GM19025 (cell line): ENCODE measurements around the gene BTBD8.

Source experiments
- ATAC-seq: cut with Tn5 transposase; IDR thresholded peaks from one replicate; pipeline ENCODE4 v1.9.1; 2021; ENCODE audit warnings: mild to moderate bottlenecking, low read depth, moderate library complexity; ENCODE audit not compliant: unreplicated experiment

The BTBD8 gene

DNA sequence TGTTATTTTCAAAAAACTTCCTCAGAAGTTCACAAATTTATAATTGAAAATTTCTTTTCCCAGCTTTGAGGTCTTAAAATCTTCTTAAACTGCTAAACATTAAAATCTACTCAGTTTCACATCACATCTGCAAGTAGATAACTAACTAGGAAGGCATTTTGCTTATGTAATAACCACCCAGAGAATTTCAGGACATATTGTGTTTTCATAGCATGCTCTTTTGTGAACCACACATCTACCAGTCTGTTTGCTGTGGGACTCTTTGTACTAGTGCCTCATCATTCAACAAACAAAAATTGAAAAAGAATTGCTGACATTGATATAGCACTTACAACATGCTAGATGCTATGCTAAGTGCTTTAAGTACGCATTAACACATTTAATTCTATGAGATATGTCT is 105.9 kb downstream of the BTBD8 start:
- no peak for ATAC-seq

- no peak for ATAC-seq
Measured at GRCh38 chr1:92188436-92189255, 108.5 kb downstream of the BTBD8 start.

DNA sequence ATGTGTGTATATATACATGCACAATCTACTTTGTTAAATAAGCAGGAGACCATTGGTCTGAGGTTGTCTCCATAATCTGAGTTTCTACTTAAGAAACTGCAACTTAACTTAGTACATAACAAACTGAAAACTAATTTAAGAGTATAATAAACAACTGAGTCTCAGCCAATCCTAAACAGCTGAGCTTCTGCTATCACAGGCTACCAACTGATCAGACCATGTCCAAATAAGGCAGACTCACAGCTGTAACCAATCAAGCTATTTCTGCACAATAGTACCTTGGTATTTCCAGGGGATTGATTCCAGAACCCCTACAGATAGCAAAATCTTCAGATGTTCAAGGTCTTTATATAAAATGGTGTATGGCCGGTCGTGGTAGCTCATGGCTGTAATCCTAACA is 111.6 kb downstream of the BTBD8 start:
- ATAC-seq, result no peak

- ATAC-seq, result no peak
Measured at GRCh38 chr1:92192246-92192645, 112.1 kb downstream of the BTBD8 start.

DNA sequence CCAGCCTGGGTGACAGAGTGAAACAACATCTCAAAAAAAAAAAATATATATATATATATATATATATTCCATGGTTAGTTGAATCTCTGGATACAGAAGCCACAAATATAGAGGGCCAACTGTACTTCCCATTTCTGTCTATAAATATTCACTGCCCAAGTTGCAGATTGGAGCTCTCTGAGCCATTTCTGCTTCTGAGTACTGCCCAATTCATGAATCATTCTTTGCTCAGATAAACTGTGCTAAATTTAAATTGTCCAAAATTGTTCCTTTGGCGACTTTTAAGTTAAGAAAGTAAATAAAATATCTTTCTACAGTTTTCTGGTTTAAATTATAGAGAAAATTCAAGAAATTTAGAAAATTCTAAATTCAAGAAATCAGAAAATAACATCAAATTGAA is 114.4 kb downstream of the BTBD8 start:
- ATAC-seq, result no peak

DNA sequence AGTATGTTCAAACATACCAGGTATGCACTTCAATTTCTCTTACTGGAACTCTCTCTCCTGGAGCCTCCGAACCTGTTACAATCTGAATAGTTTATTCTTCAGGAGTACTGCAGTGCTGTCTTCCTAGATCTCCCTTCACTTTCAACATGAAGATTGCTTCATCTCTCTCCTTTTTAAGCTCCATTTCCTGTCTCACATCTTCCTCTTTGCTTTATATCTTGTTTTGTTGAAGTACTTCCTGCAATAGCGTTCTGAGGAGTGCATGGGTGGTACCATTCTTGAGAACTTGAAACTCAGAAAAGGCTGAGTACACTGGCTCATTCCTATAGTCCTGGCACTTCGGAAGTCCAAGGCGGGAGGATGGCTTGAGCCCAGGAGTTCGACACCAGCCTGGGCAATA is 121.8 kb downstream of the BTBD8 start:
- ATAC-seq, result no peak

GRCh38 chr1:92203105-92203504 is 123.0 kb downstream of the BTBD8 start:
- ATAC-seq, result no peak

- no peak for ATAC-seq
Measured at GRCh38 chr1:92210701-92211100, 130.6 kb downstream of the BTBD8 start.

- ATAC-seq, result no peak
Measured at GRCh38 chr1:92211166-92211565, 131.0 kb downstream of the BTBD8 start.

- ATAC-seq, result no peak
Measured at GRCh38 chr1:92217721-92218120, 137.6 kb downstream of the BTBD8 start, which contains the start of gene C1orf146. TSS of gene C1orf146 (plus strand) at chr1:92217915. CDS start at chr1:92231421, 13,506 bp downstream.

DNA sequence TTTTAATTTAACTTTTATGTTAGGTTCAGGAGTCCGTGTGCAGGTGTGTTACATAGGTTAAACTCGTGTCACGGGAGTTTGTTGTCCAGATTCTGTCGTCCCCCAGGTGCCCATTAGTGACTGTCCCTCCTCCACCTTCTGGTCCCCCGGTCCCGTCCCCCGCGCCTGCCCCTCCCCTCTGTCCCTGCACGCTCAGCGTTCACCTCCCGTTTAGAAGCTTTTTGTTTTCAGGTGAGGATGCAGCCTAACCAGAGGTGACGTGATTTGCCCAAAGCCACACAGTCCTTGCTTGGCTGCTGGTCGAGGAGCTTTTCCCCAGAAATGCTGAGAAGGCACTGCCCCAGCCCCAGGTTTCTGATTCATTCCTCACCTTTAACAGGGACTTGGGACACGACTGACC is 138.4 kb downstream of the BTBD8 start:
- no peak for ATAC-seq

DNA sequence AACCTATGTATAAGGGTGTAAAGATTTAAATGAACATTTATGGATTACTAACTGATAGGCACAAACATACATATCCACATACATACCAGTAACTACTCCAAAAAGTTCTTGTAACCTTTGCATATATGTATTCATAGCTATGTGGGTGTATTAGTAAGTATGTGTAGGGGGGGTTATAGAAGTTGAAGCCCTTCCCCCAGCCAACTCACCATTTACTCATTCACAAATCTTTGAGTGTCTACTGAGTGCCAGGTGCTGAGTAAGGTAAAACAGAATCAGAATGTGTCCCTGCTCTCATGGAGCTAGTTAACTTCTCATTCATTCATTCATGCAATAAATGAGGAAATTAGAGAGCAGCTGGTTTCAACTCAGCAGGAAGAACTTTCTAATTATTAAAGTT is 138.9 kb downstream of the BTBD8 start:
- ATAC-seq, result no peak

DNA sequence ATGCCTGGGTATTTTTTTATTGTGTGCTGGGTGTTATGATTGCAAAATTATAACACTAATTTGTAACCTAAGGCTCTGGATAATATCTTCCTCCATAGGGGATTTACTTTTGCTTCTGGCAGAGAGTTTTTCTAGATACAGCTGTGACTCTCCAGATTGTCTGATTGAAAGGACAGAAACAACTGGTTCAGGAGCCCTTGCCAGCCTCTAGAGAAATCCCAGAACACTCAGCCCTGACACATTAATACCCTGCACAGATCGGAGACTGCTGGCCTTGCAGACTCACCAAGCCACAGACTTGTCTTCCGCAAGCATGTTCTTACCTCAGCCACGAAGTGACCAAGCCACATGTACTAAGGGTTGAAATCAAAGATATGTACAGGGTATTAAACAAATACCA is 148.3 kb downstream of the BTBD8 start:
- ATAC-seq, result no peak

DNA sequence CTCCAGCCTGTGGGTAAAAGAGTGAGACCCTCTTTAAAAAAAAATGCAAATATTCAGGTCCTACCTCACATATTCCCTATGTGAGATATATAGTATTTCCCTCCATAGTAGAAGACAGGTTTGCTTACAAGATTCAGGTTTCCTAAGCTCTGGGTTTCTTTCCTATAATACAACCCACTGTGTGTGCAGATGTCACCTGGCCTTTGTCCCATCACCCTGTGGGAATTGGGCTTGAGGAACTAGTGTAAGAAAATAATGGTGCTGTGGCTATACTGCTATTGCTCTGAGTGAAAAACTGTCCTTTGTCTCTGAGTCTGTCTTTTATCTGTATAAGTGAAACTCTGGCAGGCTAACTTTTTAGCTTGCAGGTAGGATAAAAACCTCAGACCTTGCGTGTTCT is 150.6 kb downstream of the BTBD8 start:
- no peak for ATAC-seq
